Measurements from ENCODE around the gene SETD5.

DNA sequence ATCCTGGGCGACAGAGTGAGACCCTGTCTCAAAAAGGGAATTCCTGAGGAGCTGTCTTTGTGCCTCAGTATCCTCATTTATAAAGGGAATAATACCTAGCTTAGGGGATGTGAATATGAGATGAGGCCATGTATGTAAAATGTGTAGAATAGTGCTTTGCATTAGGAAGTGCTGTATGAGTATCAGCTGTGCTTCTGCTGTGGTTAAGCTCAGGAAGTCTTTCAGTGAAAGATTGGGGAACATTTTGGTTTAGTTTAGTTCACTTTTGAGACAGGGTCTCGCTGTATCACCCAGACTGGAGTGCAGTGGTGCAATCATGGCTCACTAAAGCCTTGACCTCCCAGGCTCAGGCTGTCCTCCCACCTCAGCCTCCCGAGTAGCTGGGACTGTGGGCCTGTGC, 23.9 kb upstream of the SETD5 start:
- TF ChIP-seq POLR2A (IDR thresholded peaks at IDR 0.05) = no peak
- TF ChIP-seq, protein P1, sequence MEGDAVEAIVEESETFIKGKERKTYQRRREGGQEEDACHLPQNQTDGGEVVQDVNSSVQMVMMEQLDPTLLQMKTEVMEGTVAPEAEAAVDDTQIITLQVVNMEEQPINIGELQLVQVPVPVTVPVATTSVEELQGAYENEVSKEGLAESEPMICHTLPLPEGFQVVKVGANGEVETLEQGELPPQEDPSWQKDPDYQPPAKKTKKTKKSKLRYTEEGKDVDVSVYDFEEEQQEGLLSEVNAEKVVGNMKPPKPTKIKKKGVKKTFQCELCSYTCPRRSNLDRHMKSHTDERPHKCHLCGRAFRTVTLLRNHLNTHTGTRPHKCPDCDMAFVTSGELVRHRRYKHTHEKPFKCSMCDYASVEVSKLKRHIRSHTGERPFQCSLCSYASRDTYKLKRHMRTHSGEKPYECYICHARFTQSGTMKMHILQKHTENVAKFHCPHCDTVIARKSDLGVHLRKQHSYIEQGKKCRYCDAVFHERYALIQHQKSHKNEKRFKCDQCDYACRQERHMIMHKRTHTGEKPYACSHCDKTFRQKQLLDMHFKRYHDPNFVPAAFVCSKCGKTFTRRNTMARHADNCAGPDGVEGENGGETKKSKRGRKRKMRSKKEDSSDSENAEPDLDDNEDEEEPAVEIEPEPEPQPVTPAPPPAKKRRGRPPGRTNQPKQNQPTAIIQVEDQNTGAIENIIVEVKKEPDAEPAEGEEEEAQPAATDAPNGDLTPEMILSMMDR (IDR thresholded peaks at IDR 0.05) = no peak
